ENCODE measurements around the gene SLC17A3.
A peak's percentile ranks its signal among the peaks of the same experiment; 100 is the strongest.

SLC17A3 gene

GRCh38 chr6:25889877-25890853 lies 16.1 kb upstream of the SLC17A3 start:
- DNase-seq (ENCODE audit: extremely low read depth in 1 of 2, low read depth in 1 of 2), result no peak

- no peak for DNase-seq (ENCODE audit: extremely low read depth in 1 of 2, low read depth in 1 of 2)
Observed at GRCh38 chr6:25888626-25889025, 14.6 kb upstream of the SLC17A3 start.

- DNase-seq (ENCODE audit: extremely low read depth in 1 of 2, low read depth in 1 of 2), result no peak
Observed at GRCh38 chr6:25886066-25886465, 12.0 kb upstream of the SLC17A3 start.

GRCh38 chr6:25883991-25884390 lies 9.9 kb upstream of the SLC17A3 start:
- no peak for DNase-seq (ENCODE audit: extremely low read depth in 1 of 2, low read depth in 1 of 2)

- no peak for DNase-seq (ENCODE audit: extremely low read depth in 1 of 2, low read depth in 1 of 2)
Observed at GRCh38 chr6:25883536-25883935, 9.5 kb upstream of the SLC17A3 start.

GRCh38 chr6:25882051-25882496 lies 8.0 kb upstream of the SLC17A3 start:
- peak in 1 of 2 donors; percentile 1 for DNase-seq (ENCODE audit: extremely low read depth in 1 of 2, low read depth in 1 of 2)

GRCh38 chr6:25880601-25881000 lies 6.6 kb upstream of the SLC17A3 start:
- DNase-seq (ENCODE audit: extremely low read depth in 1 of 2, low read depth in 1 of 2), result no peak

- DNase-seq (ENCODE audit: extremely low read depth in 1 of 2, low read depth in 1 of 2), result no peak
Observed at GRCh38 chr6:25878721-25879322, 4.8 kb upstream of the SLC17A3 start.

- no peak for DNase-seq (ENCODE audit: extremely low read depth in 1 of 2, low read depth in 1 of 2)
Observed at GRCh38 chr6:25875926-25876602, 2.0 kb upstream of the SLC17A3 start.

GRCh38 chr6:25875563-25875905 lies 1.5 kb upstream of the SLC17A3 start:
- DNase-seq (ENCODE audit: extremely low read depth in 1 of 2, low read depth in 1 of 2), result no peak

- no peak for DNase-seq (ENCODE audit: extremely low read depth in 1 of 2, low read depth in 1 of 2)
Observed at GRCh38 chr6:25874822-25875562, 949 bp upstream of the SLC17A3 start.

- no peak for DNase-seq (ENCODE audit: extremely low read depth in 1 of 2, low read depth in 1 of 2)
Observed at GRCh38 chr6:25872814-25873213, 1.2 kb downstream of the SLC17A3 start.

- no peak for DNase-seq (ENCODE audit: extremely low read depth in 1 of 2, low read depth in 1 of 2)
Observed at GRCh38 chr6:25869840-25870239, 4.2 kb downstream of the SLC17A3 start.

GRCh38 chr6:25868436-25869183 lies 5.4 kb downstream of the SLC17A3 start:
- DNase-seq (ENCODE audit: extremely low read depth in 1 of 2, low read depth in 1 of 2), result no peak

GRCh38 chr6:25866011-25866410 lies 8.0 kb downstream of the SLC17A3 start:
- no peak for DNase-seq (ENCODE audit: extremely low read depth in 1 of 2, low read depth in 1 of 2)

GRCh38 chr6:25863360-25863759 lies 10.7 kb downstream of the SLC17A3 start:
- DNase-seq (ENCODE audit: extremely low read depth in 1 of 2, low read depth in 1 of 2), result no peak

- DNase-seq (ENCODE audit: extremely low read depth in 1 of 2, low read depth in 1 of 2), result no peak
Observed at GRCh38 chr6:25862199-25862598, 11.8 kb downstream of the SLC17A3 start.

GRCh38 chr6:25852756-25853155 lies 21.3 kb downstream of the SLC17A3 start:
- no peak for DNase-seq (ENCODE audit: extremely low read depth in 1 of 2, low read depth in 1 of 2)

GRCh38 chr6:25851961-25852360 lies 22.1 kb downstream of the SLC17A3 start:
- DNase-seq (ENCODE audit: extremely low read depth in 1 of 2, low read depth in 1 of 2), result no peak

GRCh38 chr6:25844518-25844917 lies 29.5 kb downstream of the SLC17A3 start:
- no peak for DNase-seq (ENCODE audit: extremely low read depth in 1 of 2, low read depth in 1 of 2)

Measured in activated CD8-positive, alpha-beta memory T cell treated with anti-CD3 and anti-CD28 coated beads for 1 hour (primary cell).